ENCODE data around the gene LDLRAD2.
A peak's percentile ranks its signal among the peaks of the same experiment; 100 is the strongest.
"Not testable (repeated sequence)": the region's sequence is repeated elsewhere in the genome, so short reads cannot be mapped to it uniquely, and the experiment has no call there.

Gene LDLRAD2

GRCh38 chr1:21783679-21784603 is 28.1 kb upstream of the LDLRAD2 start:
- DNase-seq (ENCODE audit: low spot score): peak; percentile 50

- DNase-seq (ENCODE audit: low spot score): not testable (repeated sequence)
Measured at GRCh38 chr1:21785764-21786163, 26.3 kb upstream of the LDLRAD2 start.

- no peak for DNase-seq (ENCODE audit: low spot score)
Measured at GRCh38 chr1:21786640-21787039, 25.4 kb upstream of the LDLRAD2 start.

GRCh38 chr1:21793104-21793503 is 19.0 kb upstream of the LDLRAD2 start:
- DNase-seq (ENCODE audit: low spot score): no peak

GRCh38 chr1:21794656-21795055 is 17.4 kb upstream of the LDLRAD2 start:
- no peak for DNase-seq (ENCODE audit: low spot score)

GRCh38 chr1:21795075-21795474 is 17.0 kb upstream of the LDLRAD2 start:
- no peak for DNase-seq (ENCODE audit: low spot score)

- no peak for DNase-seq (ENCODE audit: low spot score)
Measured at GRCh38 chr1:21799730-21800129, 12.3 kb upstream of the LDLRAD2 start.

- DNase-seq (ENCODE audit: low spot score): peak; percentile 20
Measured at GRCh38 chr1:21801100-21801499, 11.0 kb upstream of the LDLRAD2 start.

GRCh38 chr1:21804536-21804935 is 7.5 kb upstream of the LDLRAD2 start:
- DNase-seq (ENCODE audit: low spot score): no peak

- no peak for DNase-seq (ENCODE audit: low spot score)
Measured at GRCh38 chr1:21813542-21813941, 1.5 kb downstream of the LDLRAD2 start.

GRCh38 chr1:21814241-21814918 is 2.3 kb downstream of the LDLRAD2 start:
- DNase-seq (ENCODE audit: low spot score): peak; percentile 39

GRCh38 chr1:21814981-21815582 is 3.0 kb downstream of the LDLRAD2 start:
- DNase-seq (ENCODE audit: low spot score): peak; percentile 8

GRCh38 chr1:21815724-21816321 is 3.8 kb downstream of the LDLRAD2 start:
- DNase-seq (ENCODE audit: low spot score): peak; percentile 10

GRCh38 chr1:21816602-21817302 is 4.7 kb downstream of the LDLRAD2 start:
- DNase-seq (ENCODE audit: low spot score): peak; percentile 83

- peak; percentile 92 for DNase-seq (ENCODE audit: low spot score)
Measured at GRCh38 chr1:21818656-21819055, 6.6 kb downstream of the LDLRAD2 start.

GRCh38 chr1:21820597-21821232 is 8.7 kb downstream of the LDLRAD2 start:
- no peak for DNase-seq (ENCODE audit: low spot score)

GRCh38 chr1:21821385-21822019 is 9.4 kb downstream of the LDLRAD2 start:
- DNase-seq (ENCODE audit: low spot score): no peak

GRCh38 chr1:21822349-21822748 is 10.3 kb downstream of the LDLRAD2 start:
- no peak for DNase-seq (ENCODE audit: low spot score)

- DNase-seq (ENCODE audit: low spot score): no peak
Measured at GRCh38 chr1:21823206-21823979, 11.3 kb downstream of the LDLRAD2 start.

Measured in AG08396 (cell line).